ENCODE measurements around the gene HLA-DRB1. TPM values are rescaled to one million over a fixed set of nuclear protein-coding genes. Genes with fewer than 3 reads are reported as not detected.
"Not testable (repeated sequence)": the region's sequence is repeated elsewhere in the genome, so short reads cannot be mapped to it uniquely, and the experiment has no call there.

The HLA-DRB1 gene
- total RNA-seq, 1 experiment from 2014 or later: not detected

DNA sequence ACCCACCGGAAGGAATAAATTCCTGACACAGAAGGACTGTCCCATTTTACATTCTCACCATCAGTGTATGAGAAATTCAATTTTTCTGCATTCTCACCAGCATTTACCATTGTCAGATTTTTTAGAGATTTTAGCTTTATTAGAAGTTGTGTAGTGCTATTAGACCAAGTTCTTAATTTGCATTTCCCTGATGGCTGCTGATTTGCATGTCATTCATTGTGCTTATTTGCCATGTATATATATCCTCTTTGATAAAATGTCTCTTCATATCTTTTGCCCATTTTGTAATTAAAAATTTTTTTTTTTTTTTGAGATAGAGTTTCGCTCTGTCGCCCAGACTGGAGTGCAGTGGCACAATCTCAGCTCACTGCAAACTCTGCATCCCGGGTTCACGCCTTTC is 49.8 kb downstream of the HLA-DRB1 start:
- TF ChIP-seq, protein P1, sequence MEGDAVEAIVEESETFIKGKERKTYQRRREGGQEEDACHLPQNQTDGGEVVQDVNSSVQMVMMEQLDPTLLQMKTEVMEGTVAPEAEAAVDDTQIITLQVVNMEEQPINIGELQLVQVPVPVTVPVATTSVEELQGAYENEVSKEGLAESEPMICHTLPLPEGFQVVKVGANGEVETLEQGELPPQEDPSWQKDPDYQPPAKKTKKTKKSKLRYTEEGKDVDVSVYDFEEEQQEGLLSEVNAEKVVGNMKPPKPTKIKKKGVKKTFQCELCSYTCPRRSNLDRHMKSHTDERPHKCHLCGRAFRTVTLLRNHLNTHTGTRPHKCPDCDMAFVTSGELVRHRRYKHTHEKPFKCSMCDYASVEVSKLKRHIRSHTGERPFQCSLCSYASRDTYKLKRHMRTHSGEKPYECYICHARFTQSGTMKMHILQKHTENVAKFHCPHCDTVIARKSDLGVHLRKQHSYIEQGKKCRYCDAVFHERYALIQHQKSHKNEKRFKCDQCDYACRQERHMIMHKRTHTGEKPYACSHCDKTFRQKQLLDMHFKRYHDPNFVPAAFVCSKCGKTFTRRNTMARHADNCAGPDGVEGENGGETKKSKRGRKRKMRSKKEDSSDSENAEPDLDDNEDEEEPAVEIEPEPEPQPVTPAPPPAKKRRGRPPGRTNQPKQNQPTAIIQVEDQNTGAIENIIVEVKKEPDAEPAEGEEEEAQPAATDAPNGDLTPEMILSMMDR (IDR thresholded peaks at IDR 0.05; ENCODE audit: unreplicated experiment): no peak
- intact Hi-C loops (cut with micrococcal nuclease): loop anchor here (10.0 kb wide), 1 partner anchor 55 kb away; no protein-coding TSS in a partner anchor
- no peak for DNase-seq (ENCODE audit: unreplicated experiment)
- Mint-ChIP-seq H3K4me3 (ENCODE audit: unreplicated experiment) (no peak overlapping the region), H3K36me3 (ENCODE audit: insufficient read depth, unreplicated experiment) (no peaks in the 10 kb centered on the region), H3K27me3 (ENCODE audit: insufficient read depth, unreplicated experiment) (peaks cover 58% of the 10 kb centered on the region), H3K9me3 (ENCODE audit: unreplicated experiment) (peaks cover 5% of the 10 kb centered on the region), H3K4me1 (ENCODE audit: insufficient read depth, unreplicated experiment) (no peaks in the 10 kb centered on the region), H3K27ac (ENCODE audit: low read depth, unreplicated experiment) (no peak overlapping the region)
- no TSS peak for BruUV-seq (replicated peaks)
- CTCF ChIA-PET: no interaction called here
- POLR2A ChIA-PET: no interaction called here

- intact Hi-C loops (cut with micrococcal nuclease): loop anchor here (10.0 kb wide), 1 partner anchor 46 kb away; no protein-coding TSS in a partner anchor
- BruUV-seq (replicated peaks); H3K4me3 Mint-ChIP-seq (ENCODE audit: unreplicated experiment); DNase-seq (ENCODE audit: unreplicated experiment); H3K27ac Mint-ChIP-seq (ENCODE audit: low read depth, unreplicated experiment); H3K4me1 Mint-ChIP-seq (ENCODE audit: insufficient read depth, unreplicated experiment); H3K36me3 Mint-ChIP-seq (ENCODE audit: insufficient read depth, unreplicated experiment); POLR2A ChIA-PET; H3K9me3 Mint-ChIP-seq (ENCODE audit: unreplicated experiment): not testable (repeated sequence)
- peaks cover 48% of the 10 kb centered on the region for H3K27me3 Mint-ChIP-seq (ENCODE audit: insufficient read depth, unreplicated experiment)
- CTCF ChIA-PET: interaction anchor here (0.6 kb wide), 1 partner anchor 279 kb away, joined by 3 read pairs; no protein-coding TSS in a partner anchor
These were observed 59.2 kb downstream of the HLA-DRB1 start for GRCh38 chr6:32530431-32530793.

GRCh38 chr6:32529697-32530430 is 59.8 kb downstream of the HLA-DRB1 start, which contains the start of gene HLA-DRB5:
Gene HLA-DRB5, minus strand, starts transcription at chr6:32530287. Its CDS starts 63 bp downstream, at chr6:32530224.
- intact Hi-C loops (cut with micrococcal nuclease): loop anchor here (10.0 kb wide), 1 partner anchor 45 kb away; no protein-coding TSS in a partner anchor
- POLR2A ChIA-PET: no interaction called here

More at GRCh38 chr6:32529697-32530430, 59.8 kb downstream of the HLA-DRB1 start, which contains the start of gene HLA-DRB5:
- no peaks in the 10 kb centered on the region for H3K4me1 Mint-ChIP-seq (ENCODE audit: insufficient read depth, unreplicated experiment)
- TF ChIP-seq, protein P1 (IDR thresholded peaks at IDR 0.05; ENCODE audit: unreplicated experiment): no peak
- DNase-seq (ENCODE audit: unreplicated experiment): no peak
- H3K36me3 Mint-ChIP-seq (ENCODE audit: insufficient read depth, unreplicated experiment): no peaks in the 10 kb centered on the region
- no peak within 1 kb of the TSS for H3K27ac Mint-ChIP-seq (ENCODE audit: low read depth, unreplicated experiment)
- no peak within 1 kb of the TSS for H3K4me3 Mint-ChIP-seq (ENCODE audit: unreplicated experiment)
- no peaks in the 10 kb centered on the region for H3K9me3 Mint-ChIP-seq (ENCODE audit: unreplicated experiment)
- BruUV-seq (replicated peaks): no TSS peak
- peaks cover 48% of the 10 kb centered on the region for H3K27me3 Mint-ChIP-seq (ENCODE audit: insufficient read depth, unreplicated experiment)
- CTCF ChIA-PET: interaction anchor here (0.6 kb wide), 1 partner anchor 279 kb away, joined by 3 read pairs; no protein-coding TSS in a partner anchor

Other genes with a start within 250 kb of the HLA-DRB1 start
- not detected in 2 replicates for gene TSBP1, start 217.9 kb downstream of the HLA-DRB1 start, total RNA-seq (2022)
- not detected in 2 replicates for gene BTNL2, start 182.7 kb downstream of the HLA-DRB1 start, total RNA-seq (2022)
- gene HLA-DRA, start 150.0 kb downstream of the HLA-DRB1 start, total RNA-seq (2022): not detected in 2 replicates
- gene HLA-DRB5, start 59.6 kb downstream of the HLA-DRB1 start, total RNA-seq (2022): not detected in 2 replicates
- not detected in 2 replicates for gene HLA-DQA1, start 47.6 kb upstream of the HLA-DRB1 start, total RNA-seq (2022)
- gene HLA-DQB1, start 76.8 kb upstream of the HLA-DRB1 start, total RNA-seq (2022): not detected in 2 replicates
- gene HLA-DQA2, start 151.5 kb upstream of the HLA-DRB1 start, total RNA-seq (2022): not detected in 2 replicates
- gene HLA-DQB2, start 173.7 kb upstream of the HLA-DRB1 start, total RNA-seq (2022): not detected in 2 replicates
- gene HLA-DOB, start 227.2 kb upstream of the HLA-DRB1 start, total RNA-seq (2022): 0.56 and 0.79 TPM in 2 replicates
- gene TAP2, start 248.9 kb upstream of the HLA-DRB1 start, total RNA-seq (2022): 43.3 and 61.2 TPM in 2 replicates